Liver (tissue), 3 donors: ENCODE results near the gene TBC1D5.

Experiments
- CTCF ChIP-seq: fragments of 150-350 bp; IDR thresholded peaks from 2 replicates; pipeline ENCODE4 v1.5.1; 2017; ENCODE audit warnings: improper control_type of control experiment, low read depth, low read length; ENCODE audit not compliant: missing input control
- EGR1 ChIP-seq, 2 donors: IDR thresholded peaks; 2 replicates each; pipeline ENCODE4 v1.6.1; 2016 to 2018; ENCODE audit warnings: antibody characterized with exemption in 2 of 2, low read depth in 2 of 2
- TAF1 ChIP-seq: conservative IDR thresholded peaks from 2 replicates; pipeline ENCODE4 v1.6.1; 2016; ENCODE audit warnings: antibody characterized with exemption, mild to moderate bottlenecking
- ZBTB33 ChIP-seq: IDR thresholded peaks from 2 replicates; pipeline ENCODE4 v1.6.1; 2016; ENCODE audit warnings: antibody characterized with exemption
- donor health status: healthy.
- donor health status: healthy.

GRCh38 chr3:17336291-17336690, 406.1 kb downstream of the TBC1D5 start:
- TF ChIP-seq TAF1 (no peak), ZBTB33 (no peak), EGR1 (IDR thresholded peaks at IDR 0.05; ENCODE audit: low read depth in 2 of 2) (no peak), CTCF (no peak)
